Testis (tissue), 3 donors: ENCODE data around the gene ACAN. TPM values are rescaled to one million over a fixed set of nuclear protein-coding genes. Genes with fewer than 3 reads are reported as not detected.

Experiments
- DNase-seq: peaks from one replicate; pipeline ENCODE4 v3.0.0-alpha.2; 2019
- H3K27ac ChIP-seq, 2 donors: fragments of 200-600 bp; sonication (generic); one replicate each; pipeline ENCODE4 v1.5.1; 2019
- H3K27me3 ChIP-seq: fragments of 200-600 bp; sonication (generic); one replicate; pipeline ENCODE4 v1.5.1; 2019
- H3K36me3 ChIP-seq: fragments of 200-600 bp; sonication (generic); one replicate; pipeline ENCODE4 v1.5.1; 2017; ENCODE audit warnings: low read depth; ENCODE audit errors: missing control alignments
- H3K4me1 ChIP-seq: fragments of 200-600 bp; sonication (generic); one replicate; pipeline ENCODE4 v1.5.1; 2019
- H3K4me3 ChIP-seq, 2 donors: fragments of 200-600 bp; sonication (generic); one replicate each; pipeline ENCODE4 v1.5.1; 2017 to 2019
- H3K9me3 ChIP-seq: fragments of 200-600 bp; sonication (generic); one replicate; pipeline ENCODE4 v1.5.1; 2017
- POLR2A ChIP-seq: fragments of 450-650 bp; IDR thresholded peaks from one replicate; pipeline ENCODE4 v1.6.1; 2017; ENCODE audit warnings: antibody characterized with exemption, mild to moderate bottlenecking, moderate library complexity
- WGBS, 2 donors: methylation state at CpG; one replicate each; pipeline ENCODE4 v1.1.5; 2018; 5-methylcytosine and 5-hydroxymethylcytosine counted together
- intact Hi-C: fragments of 100-400 bp; cut with DNase I; formaldehyde crosslinking; loops from one replicate; pipeline ENCODE4 v1.15.1; 2023; ENCODE audit warnings: low total_unique reads
- polyA plus RNA-seq: library from polyadenylated mRNA; stranded (reverse); fragments of 350-450 nt; fragmentation: Illumina TruSeq; extraction: RNeasy Lipid Tissue Mini Kit (QIAGEN cat#74804); gene quantifications from one replicate; pipeline ENCODE4 v1.2.3, GENCODE V29; 2014; ENCODE audit warnings: low read depth, low replicate concordance; ENCODE audit not compliant: insufficient read depth
- total RNA-seq, 2 donors: library from RNA; depleted of rRNA; stranded (reverse); fragments of >200 nt; gene quantifications; one replicate each; pipeline ENCODE4 v1.2.3, GENCODE V29; 2016
- TF ChIP-seq, protein P1 (sequence below), 3 experiments: fragments of 450-650 bp in 2 of 3; fragments of 200-600 bp in 1 of 3; sonication (generic) in 1 of 3; IDR thresholded peaks; one replicate each; pipeline ENCODE4 v1.5.1; 2016 to 2019; ENCODE audit warnings: antibody characterized with exemption in 3 of 3, mild to moderate bottlenecking in 2 of 3, moderate library complexity in 1 of 3

The ACAN gene
- total and polyA plus RNA-seq, 3 donors from 2014 or later: 2.4 to 6.6 (median 4.1) TPM

DNA sequence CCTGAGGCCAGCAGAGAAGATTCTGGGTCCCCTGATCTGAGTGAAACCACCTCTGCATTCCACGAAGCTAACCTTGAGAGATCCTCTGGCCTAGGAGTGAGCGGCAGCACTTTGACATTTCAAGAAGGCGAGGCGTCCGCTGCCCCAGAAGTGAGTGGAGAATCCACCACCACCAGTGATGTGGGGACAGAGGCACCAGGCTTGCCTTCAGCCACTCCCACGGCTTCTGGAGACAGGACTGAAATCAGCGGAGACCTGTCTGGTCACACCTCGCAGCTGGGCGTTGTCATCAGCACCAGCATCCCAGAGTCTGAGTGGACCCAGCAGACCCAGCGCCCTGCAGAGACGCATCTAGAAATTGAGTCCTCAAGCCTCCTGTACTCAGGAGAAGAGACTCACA lies 55.7 kb downstream of the ACAN start:
- intact Hi-C loops: no loop called here
- 85 to 95% methylated on average over 8 to 11 of the region's 11 CpGs for whole genome bisulfite sequencing, 2 donors
- no peaks in the 10 kb centered on the region for H3K36me3 ChIP-seq
- H3K9me3 ChIP-seq: no peaks in the 10 kb centered on the region
- H3K27ac ChIP-seq: no peak overlapping the region
- H3K4me3 ChIP-seq: no peak overlapping the region
- no peaks in the 10 kb centered on the region for H3K4me1 ChIP-seq
- TF ChIP-seq, protein P1, sequence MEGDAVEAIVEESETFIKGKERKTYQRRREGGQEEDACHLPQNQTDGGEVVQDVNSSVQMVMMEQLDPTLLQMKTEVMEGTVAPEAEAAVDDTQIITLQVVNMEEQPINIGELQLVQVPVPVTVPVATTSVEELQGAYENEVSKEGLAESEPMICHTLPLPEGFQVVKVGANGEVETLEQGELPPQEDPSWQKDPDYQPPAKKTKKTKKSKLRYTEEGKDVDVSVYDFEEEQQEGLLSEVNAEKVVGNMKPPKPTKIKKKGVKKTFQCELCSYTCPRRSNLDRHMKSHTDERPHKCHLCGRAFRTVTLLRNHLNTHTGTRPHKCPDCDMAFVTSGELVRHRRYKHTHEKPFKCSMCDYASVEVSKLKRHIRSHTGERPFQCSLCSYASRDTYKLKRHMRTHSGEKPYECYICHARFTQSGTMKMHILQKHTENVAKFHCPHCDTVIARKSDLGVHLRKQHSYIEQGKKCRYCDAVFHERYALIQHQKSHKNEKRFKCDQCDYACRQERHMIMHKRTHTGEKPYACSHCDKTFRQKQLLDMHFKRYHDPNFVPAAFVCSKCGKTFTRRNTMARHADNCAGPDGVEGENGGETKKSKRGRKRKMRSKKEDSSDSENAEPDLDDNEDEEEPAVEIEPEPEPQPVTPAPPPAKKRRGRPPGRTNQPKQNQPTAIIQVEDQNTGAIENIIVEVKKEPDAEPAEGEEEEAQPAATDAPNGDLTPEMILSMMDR (IDR thresholded peaks at IDR 0.05): no peak
- TF ChIP-seq POLR2A: no peak
- no peak for DNase-seq
- H3K27me3 ChIP-seq: no peaks in the 10 kb centered on the region

DNA sequence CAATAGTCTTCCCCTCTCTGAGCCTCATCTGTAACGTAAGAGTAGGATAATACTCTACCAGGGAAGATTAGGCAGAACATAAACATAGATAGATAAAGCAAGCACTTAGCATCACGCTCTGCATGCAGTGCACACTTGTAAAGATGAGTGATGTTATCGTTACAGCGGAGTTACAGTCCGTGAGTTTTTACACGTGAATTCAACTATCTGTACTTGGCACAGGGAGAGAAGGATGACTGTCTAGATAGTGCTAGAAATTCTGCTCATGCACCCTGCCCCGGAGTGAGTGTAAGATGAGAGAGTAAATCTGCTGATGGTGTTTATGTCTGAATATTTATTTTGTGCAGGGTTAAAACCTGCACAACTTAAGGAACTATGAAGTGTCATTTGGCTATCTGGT lies 56.3 kb downstream of the ACAN start:
- Histone ChIP-seq H3K9me3 (no peaks in the 10 kb centered on the region), H3K4me3 (no peak overlapping the region), H3K27ac (no peak overlapping the region), H3K36me3 (no peaks in the 10 kb centered on the region), H3K27me3 (no peaks in the 10 kb centered on the region), H3K4me1 (no peaks in the 10 kb centered on the region)
- intact Hi-C loops: no loop called here
- DNase-seq: no peak
- 63 to 77% methylated on average over 7 of the region's 7 CpGs for WGBS, 2 donors
- no peak for TF ChIP-seq POLR2A
- TF ChIP-seq, protein P1 (IDR thresholded peaks at IDR 0.05): no peak

GRCh38 chr15:88860212-88860611 lies 57.0 kb downstream of the ACAN start:
- 84 to 87% methylated on average over 5 to 7 of the region's 7 CpGs for WGBS, 2 donors
- Histone ChIP-seq H3K4me3 (no peak overlapping the region), H3K9me3 (no peaks in the 10 kb centered on the region), H3K27ac (no peak overlapping the region), H3K36me3 (no peaks in the 10 kb centered on the region), H3K4me1 (no peaks in the 10 kb centered on the region), H3K27me3 (no peaks in the 10 kb centered on the region)
- intact Hi-C loops: no loop called here
- TF ChIP-seq, protein P1 (IDR thresholded peaks at IDR 0.05): no peak
- no peak for DNase-seq

- WGBS, 2 donors: 65 to 78% methylated on average over 1 of the region's 1 CpG
- Histone ChIP-seq H3K9me3 (no peaks in the 10 kb centered on the region), H3K27me3 (no peaks in the 10 kb centered on the region), H3K4me3 (no peak overlapping the region), H3K27ac (no peak overlapping the region), H3K36me3 (no peaks in the 10 kb centered on the region), H3K4me1 (no peaks in the 10 kb centered on the region)
- no peak for DNase-seq
- TF ChIP-seq, protein P1 (IDR thresholded peaks at IDR 0.05): no peak
- TF ChIP-seq POLR2A: no peak
- intact Hi-C loops: no loop called here
Observed at GRCh38 chr15:88863412-88863811, 60.2 kb downstream of the ACAN start.

- Histone ChIP-seq H3K27ac (no peak overlapping the region), H3K4me1 (no peaks in the 10 kb centered on the region), H3K27me3 (no peaks in the 10 kb centered on the region), H3K9me3 (no peaks in the 10 kb centered on the region), H3K36me3 (no peaks in the 10 kb centered on the region), H3K4me3 (no peak overlapping the region)
- WGBS, 2 donors: 57 to 61% methylated on average over 4 of the region's 4 CpGs
- TF ChIP-seq POLR2A: no peak
- TF ChIP-seq, protein P1 (IDR thresholded peaks at IDR 0.05): no peak
- intact Hi-C loops: no loop called here
- no peak for DNase-seq
Observed at GRCh38 chr15:88864861-88865497, 61.7 kb downstream of the ACAN start.
